Right renal pelvis (tissue), 4 donors: ENCODE data around the gene PLBD2. TPM values are rescaled to one million over a fixed set of nuclear protein-coding genes. Genes with fewer than 3 reads are reported as not detected.

Experiments used
- DNase-seq, 4 donors: peaks; one replicate each; pipeline ENCODE4 v3.0.0-alpha.2; 2013; ENCODE audit warnings: low read depth in 4 of 4, low spot score in 3 of 4, missing footprints in 1 of 4
- polyA plus RNA-seq, 4 donors: library from polyadenylated mRNA; unstranded; fragments of 120-200 nt; gene quantifications; one replicate each; pipeline ENCODE4 v1.2.1, GENCODE V29; 2013; ENCODE audit not compliant: insufficient read length in 4 of 4

PLBD2 gene
- polyA plus RNA-seq, 4 donors = 18.8 to 22.2 (median 20.9) TPM

- DNase-seq = no peak
These were observed 55.1 kb downstream of the PLBD2 start for GRCh38 chr12:113413488-113413939.

GRCh38 chr12:113414519-113415038 is 56.2 kb downstream of the PLBD2 start:
- no peak for DNase-seq

- no peak for DNase-seq
These were observed 57.8 kb downstream of the PLBD2 start for GRCh38 chr12:113416091-113416754.

GRCh38 chr12:113418213-113418879 is 60.0 kb downstream of the PLBD2 start:
- no peak for DNase-seq

- DNase-seq = no peak
These were observed 62.7 kb downstream of the PLBD2 start for GRCh38 chr12:113420996-113421595.

GRCh38 chr12:113422030-113422885 is 63.9 kb downstream of the PLBD2 start, which contains the start of gene SDSL:
SDSL (plus strand) TSS chr12:113422380; CDS start chr12:113427983, 5,603 bp downstream.
- peak; percentile 38 to 71 (median 50) for DNase-seq

- DNase-seq = no peak
These were observed 64.7 kb downstream of the PLBD2 start for GRCh38 chr12:113422886-113423669.

GRCh38 chr12:113424456-113424855 is 66.1 kb downstream of the PLBD2 start:
- no peak for DNase-seq

GRCh38 chr12:113424915-113425823 is 66.8 kb downstream of the PLBD2 start:
- DNase-seq = no peak

- no peak for DNase-seq
These were observed 67.6 kb downstream of the PLBD2 start for GRCh38 chr12:113425960-113426453.

- DNase-seq = no peak
These were observed 69.5 kb downstream of the PLBD2 start for GRCh38 chr12:113427882-113428281.

GRCh38 chr12:113428482-113428881 is 70.1 kb downstream of the PLBD2 start:
- DNase-seq = no peak

GRCh38 chr12:113432986-113433385 is 74.6 kb downstream of the PLBD2 start:
- DNase-seq = no peak

- no peak for DNase-seq
These were observed 77.0 kb downstream of the PLBD2 start for GRCh38 chr12:113435367-113435766.

- no peak for DNase-seq
These were observed 78.2 kb downstream of the PLBD2 start for GRCh38 chr12:113436586-113436985.

- DNase-seq = no peak
These were observed 78.8 kb downstream of the PLBD2 start for GRCh38 chr12:113436993-113437728.

GRCh38 chr12:113437729-113438100 is 79.3 kb downstream of the PLBD2 start:
- DNase-seq = no peak
